Measurements from ENCODE around the gene MAP2K5.

GRCh38 chr15:67652586-67652985 lies 110.1 kb downstream of the MAP2K5 start:
- TF ChIP-seq, protein P1, sequence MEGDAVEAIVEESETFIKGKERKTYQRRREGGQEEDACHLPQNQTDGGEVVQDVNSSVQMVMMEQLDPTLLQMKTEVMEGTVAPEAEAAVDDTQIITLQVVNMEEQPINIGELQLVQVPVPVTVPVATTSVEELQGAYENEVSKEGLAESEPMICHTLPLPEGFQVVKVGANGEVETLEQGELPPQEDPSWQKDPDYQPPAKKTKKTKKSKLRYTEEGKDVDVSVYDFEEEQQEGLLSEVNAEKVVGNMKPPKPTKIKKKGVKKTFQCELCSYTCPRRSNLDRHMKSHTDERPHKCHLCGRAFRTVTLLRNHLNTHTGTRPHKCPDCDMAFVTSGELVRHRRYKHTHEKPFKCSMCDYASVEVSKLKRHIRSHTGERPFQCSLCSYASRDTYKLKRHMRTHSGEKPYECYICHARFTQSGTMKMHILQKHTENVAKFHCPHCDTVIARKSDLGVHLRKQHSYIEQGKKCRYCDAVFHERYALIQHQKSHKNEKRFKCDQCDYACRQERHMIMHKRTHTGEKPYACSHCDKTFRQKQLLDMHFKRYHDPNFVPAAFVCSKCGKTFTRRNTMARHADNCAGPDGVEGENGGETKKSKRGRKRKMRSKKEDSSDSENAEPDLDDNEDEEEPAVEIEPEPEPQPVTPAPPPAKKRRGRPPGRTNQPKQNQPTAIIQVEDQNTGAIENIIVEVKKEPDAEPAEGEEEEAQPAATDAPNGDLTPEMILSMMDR (IDR thresholded peaks at IDR 0.05; ENCODE audit: insufficient read depth, low read depth, low read length), result no peak
- TF ChIP-seq EZH2 (IDR thresholded peaks at IDR 0.05; ENCODE audit: insufficient read depth, low read length), result no peak

Measured in astrocyte (in vitro differentiated cells and primary cell).